Uterus (tissue), 4 donors: ENCODE data around the gene GGTLC1. TPM values are rescaled to one million over a fixed set of nuclear protein-coding genes. Genes with fewer than 3 reads are reported as not detected.

Experiments used
- DNase-seq, 2 donors: peaks; one replicate each; pipeline ENCODE4 v3.0.0-alpha.2; 2019 to 2020
- H3K27ac ChIP-seq, 2 donors: fragments of 200-600 bp; sonication (generic); 1 replicate in 1 of 2; 2 replicates in 1 of 2; pipeline ENCODE4 v1.5.1; 2016 to 2018
- H3K27me3 ChIP-seq, 2 donors: fragments of 200-600 bp; sonication (generic); one replicate each; pipeline ENCODE4 v1.5.1; 2018 to 2019; ENCODE audit warnings: control low read depth in 1 of 2
- H3K36me3 ChIP-seq, 2 donors: fragments of 200-600 bp; sonication (generic); one replicate each; pipeline ENCODE4 v1.5.1; 2019; ENCODE audit warnings: control low read depth in 1 of 2
- H3K4me1 ChIP-seq, 2 donors: fragments of 200-600 bp; sonication (generic); one replicate each; pipeline ENCODE4 v1.5.1; 2018 to 2019; ENCODE audit warnings: control low read depth in 1 of 2
- H3K4me3 ChIP-seq, 2 donors: fragments of 200-600 bp; sonication (generic); 1 replicate in 1 of 2; 2 replicates in 1 of 2; pipeline ENCODE4 v1.5.1; 2018 to 2019; ENCODE audit warnings: mild to moderate bottlenecking in 1 of 2
- H3K9me3 ChIP-seq, 2 donors: fragments of 200-600 bp; sonication (generic); one replicate each; pipeline ENCODE4 v1.5.1; 2019; ENCODE audit warnings: control low read depth in 1 of 2
- POLR2A ChIP-seq, 2 donors: fragments of 450-650 bp; IDR thresholded peaks; one replicate each; pipeline ENCODE4 v1.6.1; 2016; ENCODE audit warnings: antibody characterized with exemption in 2 of 2, mild to moderate bottlenecking in 1 of 2, moderate library complexity in 1 of 2
- intact Hi-C: fragments of 100-400 bp; cut with DNase I; formaldehyde crosslinking; loops from one replicate; pipeline ENCODE4 v1.15.1; 2023; ENCODE audit warnings: low total_unique reads
- total RNA-seq, 4 donors: library from RNA; depleted of rRNA in 3 of 4; stranded (reverse); fragments of >200 nt in 3 of 4; gene quantifications; one replicate each; pipeline versions ENCODE4 v1.1.0 to v1.2.4, GENCODE V29; 2014 to 2023
- TF ChIP-seq, protein P1 (sequence below), 4 experiments: fragments of 200-600 bp in 2 of 4; fragments of 450-650 bp in 2 of 4; sonication (generic) in 2 of 4; IDR thresholded peaks; one replicate each; pipeline ENCODE4 v1.5.1; 2016 to 2019; ENCODE audit warnings: antibody characterized with exemption in 4 of 4, mild to moderate bottlenecking in 2 of 4, moderate library complexity in 1 of 4
- donor health status: DM: yes; HTN: yes; CAD: no.

GGTLC1 gene
- total RNA-seq, 4 donors from 2014 or later = not detected

DNA sequence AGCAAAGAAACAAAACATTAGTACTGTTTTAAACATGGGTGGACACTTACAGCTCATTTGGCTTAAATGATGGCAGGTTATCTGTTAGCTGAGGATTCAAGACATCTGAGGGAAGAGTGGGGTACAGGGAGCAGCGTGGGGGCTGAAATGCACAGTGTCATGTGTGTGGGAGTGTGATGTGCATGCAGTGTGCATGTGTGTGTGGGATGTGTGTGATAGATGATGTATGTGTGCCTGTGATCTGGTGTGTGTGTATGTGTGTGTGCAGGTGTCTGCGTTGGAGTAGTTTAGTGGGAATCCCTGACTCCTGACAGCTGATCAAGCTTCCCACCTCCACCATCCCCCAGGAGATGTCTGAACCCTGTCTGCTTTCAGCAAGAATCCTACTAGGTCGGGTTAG lies 25.4 kb upstream of the GGTLC1 start:
- intact Hi-C loops = no loop called here
- Histone ChIP-seq H3K9me3 (no peaks in the 10 kb centered on the region), H3K27me3 (no peaks in the 10 kb centered on the region), H3K36me3 (no peaks in the 10 kb centered on the region), H3K4me3 (no peak overlapping the region), H3K27ac (no peak overlapping the region), H3K4me1 (no peaks in the 10 kb centered on the region)
- TF ChIP-seq, protein P1, sequence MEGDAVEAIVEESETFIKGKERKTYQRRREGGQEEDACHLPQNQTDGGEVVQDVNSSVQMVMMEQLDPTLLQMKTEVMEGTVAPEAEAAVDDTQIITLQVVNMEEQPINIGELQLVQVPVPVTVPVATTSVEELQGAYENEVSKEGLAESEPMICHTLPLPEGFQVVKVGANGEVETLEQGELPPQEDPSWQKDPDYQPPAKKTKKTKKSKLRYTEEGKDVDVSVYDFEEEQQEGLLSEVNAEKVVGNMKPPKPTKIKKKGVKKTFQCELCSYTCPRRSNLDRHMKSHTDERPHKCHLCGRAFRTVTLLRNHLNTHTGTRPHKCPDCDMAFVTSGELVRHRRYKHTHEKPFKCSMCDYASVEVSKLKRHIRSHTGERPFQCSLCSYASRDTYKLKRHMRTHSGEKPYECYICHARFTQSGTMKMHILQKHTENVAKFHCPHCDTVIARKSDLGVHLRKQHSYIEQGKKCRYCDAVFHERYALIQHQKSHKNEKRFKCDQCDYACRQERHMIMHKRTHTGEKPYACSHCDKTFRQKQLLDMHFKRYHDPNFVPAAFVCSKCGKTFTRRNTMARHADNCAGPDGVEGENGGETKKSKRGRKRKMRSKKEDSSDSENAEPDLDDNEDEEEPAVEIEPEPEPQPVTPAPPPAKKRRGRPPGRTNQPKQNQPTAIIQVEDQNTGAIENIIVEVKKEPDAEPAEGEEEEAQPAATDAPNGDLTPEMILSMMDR (IDR thresholded peaks at IDR 0.05) = no peak
- TF ChIP-seq POLR2A (IDR thresholded peaks at IDR 0.05) = no peak
- DNase-seq = no peak

DNA sequence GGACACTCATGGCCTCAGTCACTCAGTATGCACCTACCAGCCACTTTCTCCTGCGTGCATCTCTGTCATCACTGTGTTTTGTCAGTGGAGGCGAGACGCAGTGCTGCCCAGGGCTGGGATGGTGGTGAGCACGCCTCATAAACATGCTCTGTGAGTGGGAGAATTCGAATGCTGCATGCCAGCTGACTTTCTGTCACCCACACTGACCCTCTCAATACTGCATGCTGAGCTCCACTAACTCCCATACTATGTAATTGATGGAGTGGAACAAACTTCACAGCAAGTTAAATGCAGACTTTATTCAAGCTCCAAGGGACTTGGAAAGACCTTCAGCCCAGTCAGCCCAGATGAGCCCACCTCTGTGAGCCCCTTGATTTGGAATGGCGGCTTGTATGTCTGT lies 22.7 kb upstream of the GGTLC1 start:
- intact Hi-C loops = no loop called here
- TF ChIP-seq POLR2A (IDR thresholded peaks at IDR 0.05) = no peak
- TF ChIP-seq, protein P1 (IDR thresholded peaks at IDR 0.05) = no peak

DNA sequence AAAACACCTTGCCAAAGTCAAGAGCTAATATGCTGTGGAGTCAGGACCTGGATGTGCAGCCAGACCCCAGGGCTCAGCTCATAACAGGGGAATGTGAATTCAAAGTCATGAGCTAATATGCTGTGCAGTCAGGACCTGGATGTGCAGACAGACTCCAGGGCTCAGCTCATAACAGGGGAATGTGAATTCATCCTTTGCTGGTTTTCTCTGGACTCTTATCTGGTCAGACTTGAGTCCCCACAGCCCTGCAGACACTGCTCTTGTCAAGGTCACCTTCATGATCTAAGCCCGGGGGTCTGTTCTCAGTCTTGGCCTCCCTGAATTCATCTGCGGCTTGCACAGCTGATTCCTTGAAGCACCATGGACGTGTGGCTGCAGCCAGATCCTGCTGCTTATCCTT lies 19.2 kb upstream of the GGTLC1 start:
- H3K4me1 ChIP-seq = no peaks in the 10 kb centered on the region
- DNase-seq = no peak
- no peaks in the 10 kb centered on the region for H3K27me3 ChIP-seq
- intact Hi-C loops = no loop called here
- TF ChIP-seq POLR2A (IDR thresholded peaks at IDR 0.05) = no peak
- TF ChIP-seq, protein P1 (IDR thresholded peaks at IDR 0.05) = no peak
- no peak overlapping the region for H3K27ac ChIP-seq
- H3K36me3 ChIP-seq = no peaks in the 10 kb centered on the region
- H3K9me3 ChIP-seq = no peaks in the 10 kb centered on the region
- no peak overlapping the region for H3K4me3 ChIP-seq

More for the DNA sequence above, 22.7 kb upstream of the GGTLC1 start:
- Histone ChIP-seq H3K27me3 (no peaks in the 10 kb centered on the region), H3K4me1 (no peaks in the 10 kb centered on the region), H3K27ac (no peak overlapping the region), H3K36me3 (no peaks in the 10 kb centered on the region), H3K4me3 (no peak overlapping the region), H3K9me3 (no peaks in the 10 kb centered on the region)
- no peak for DNase-seq

DNA sequence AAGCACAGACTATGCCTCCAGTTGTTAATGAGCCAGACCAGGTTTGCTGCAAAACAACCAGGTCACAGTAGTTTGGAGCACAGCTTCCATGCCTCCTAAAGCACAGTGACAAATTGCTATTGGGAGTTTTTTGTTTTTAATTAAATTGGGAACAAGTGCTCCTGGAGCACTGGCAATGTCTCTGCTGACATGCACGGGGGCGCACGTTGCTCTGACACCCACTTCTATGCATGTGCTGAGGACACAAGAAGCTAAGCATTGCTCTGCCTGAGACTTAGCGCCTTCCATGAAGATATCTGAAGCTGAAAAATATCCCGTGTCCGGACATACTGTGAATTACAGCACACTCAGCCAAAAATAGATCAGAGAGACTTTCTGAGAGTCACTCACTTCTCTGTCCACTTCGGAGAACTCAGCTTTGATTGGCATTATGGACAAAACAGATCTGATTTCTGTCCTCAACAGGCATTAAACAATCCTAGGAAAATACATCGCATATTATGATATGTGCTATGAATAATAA lies 18.6 kb upstream of the GGTLC1 start:
- Histone ChIP-seq H3K4me1 (no peaks in the 10 kb centered on the region), H3K36me3 (no peaks in the 10 kb centered on the region), H3K27ac (no peak overlapping the region), H3K4me3 (no peak overlapping the region), H3K9me3 (no peaks in the 10 kb centered on the region), H3K27me3 (no peaks in the 10 kb centered on the region)
- DNase-seq = no peak
- intact Hi-C loops = no loop called here
- TF ChIP-seq POLR2A (IDR thresholded peaks at IDR 0.05) = no peak
- TF ChIP-seq, protein P1 (IDR thresholded peaks at IDR 0.05) = no peak

DNA sequence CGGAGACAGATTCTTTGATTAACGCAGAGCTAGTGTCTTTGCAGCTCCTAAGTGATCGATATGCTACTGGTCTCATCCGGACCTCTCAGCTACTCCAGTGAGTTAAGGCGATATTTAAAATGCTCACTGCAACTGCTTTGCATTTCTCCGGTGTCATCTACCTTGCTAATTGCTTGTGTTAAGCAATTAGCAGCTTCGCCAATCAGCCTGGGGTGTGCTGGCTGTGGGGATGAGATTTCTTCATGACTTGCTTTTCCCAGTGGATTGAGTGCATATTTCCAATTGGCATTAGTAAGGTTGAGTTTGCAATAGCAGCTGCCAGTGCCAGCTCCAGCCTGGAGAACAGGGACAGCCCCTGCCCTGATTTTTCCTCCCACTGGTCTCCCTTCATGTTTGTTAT lies 18.0 kb upstream of the GGTLC1 start:
- TF ChIP-seq POLR2A (IDR thresholded peaks at IDR 0.05) = no peak
- TF ChIP-seq, protein P1 (IDR thresholded peaks at IDR 0.05) = no peak
- no peak for DNase-seq
- Histone ChIP-seq H3K9me3 (no peaks in the 10 kb centered on the region), H3K36me3 (no peaks in the 10 kb centered on the region), H3K27ac (no peak overlapping the region), H3K27me3 (no peaks in the 10 kb centered on the region), H3K4me1 (no peaks in the 10 kb centered on the region), H3K4me3 (no peak overlapping the region)
- intact Hi-C loops = no loop called here
